Hepatocyte (in vitro differentiated cells): ENCODE measurements around the gene EPHB6.

ENCODE experiments used
- CTCF ChIP-seq: fragments of 200-600 bp; sonication (generic); IDR thresholded peaks from 2 replicates; pipeline ENCODE4 v1.5.1; 2016; ENCODE audit warnings: antibody characterized with exemption, mild to moderate bottlenecking; ENCODE audit not compliant: poor library complexity
- EZH2 ChIP-seq: fragments of 200-600 bp; sonication (generic); IDR thresholded peaks from 2 replicates; pipeline ENCODE4 v1.6.1; 2016; ENCODE audit warnings: antibody characterized with exemption, mild to moderate bottlenecking, borderline replicate concordance
- EZH2phosphoT487 ChIP-seq: fragments of 200-600 bp; sonication (generic); IDR thresholded peaks from one replicate; pipeline ENCODE4 v1.6.1; 2018; ENCODE audit warnings: antibody characterized with exemption, mild to moderate bottlenecking, low read depth, moderate library complexity; ENCODE audit not compliant: unreplicated experiment, severe bottlenecking

DNA sequence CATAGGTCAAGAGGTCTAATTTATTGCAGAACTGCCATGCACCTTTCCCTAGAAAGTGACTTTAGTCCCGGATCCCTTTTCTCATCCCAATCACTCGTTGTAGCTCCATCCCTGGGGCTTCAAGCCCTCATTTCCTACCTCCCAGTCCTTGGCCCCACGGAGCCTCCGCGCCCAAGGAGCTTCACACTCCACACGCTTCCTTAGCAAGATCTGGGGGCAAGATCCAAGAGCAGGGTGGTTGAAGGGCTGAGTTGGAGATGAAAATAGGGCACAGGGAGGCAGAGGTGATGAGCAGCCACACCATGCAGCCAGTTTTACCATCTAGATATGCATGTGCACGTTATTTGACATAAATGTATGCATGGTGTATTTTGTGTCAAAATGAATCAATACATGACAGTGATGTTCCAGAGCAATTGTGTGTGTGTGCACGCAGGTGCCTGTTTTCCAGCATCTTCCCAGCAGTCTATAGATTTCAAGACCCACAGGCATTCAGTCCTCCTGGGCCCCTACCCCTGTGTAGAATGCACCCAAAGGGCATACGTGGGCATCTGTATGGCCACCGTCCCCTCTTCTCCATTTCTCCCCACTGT lies 36.7 kb downstream of the EPHB6 start:
- TF ChIP-seq CTCF, result no peak
- TF ChIP-seq EZH2phosphoT487, result no peak
- no peak for TF ChIP-seq EZH2
